ENCODE results near the gene SFTPB.
"Not testable (repeated sequence)": the region's sequence is repeated elsewhere in the genome, so short reads cannot be mapped to it uniquely, and the experiment has no call there.

SFTPB gene

DNA sequence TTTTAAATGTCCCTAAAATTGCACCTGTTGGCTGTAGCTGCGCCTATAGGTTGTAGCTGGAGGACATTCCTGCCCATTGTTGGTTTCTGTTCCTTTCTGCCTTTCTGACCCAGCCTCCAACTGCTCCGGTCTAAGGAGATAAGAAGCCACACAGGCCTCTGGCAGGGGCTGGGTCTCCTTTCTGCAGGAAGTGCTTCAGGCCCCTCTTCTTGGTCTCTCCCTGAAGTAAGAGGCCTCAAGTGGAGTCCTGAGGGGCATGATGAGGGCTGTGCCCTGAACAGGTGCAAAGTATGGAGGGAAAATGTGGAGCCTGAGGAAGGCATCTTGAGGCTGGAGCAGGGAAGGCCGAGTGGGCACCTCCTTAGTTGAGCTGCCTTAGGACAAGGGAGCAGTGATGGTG, 10.4 kb upstream of the SFTPB start:
- in situ Hi-C loops (cut with HindIII; ENCODE audit: low sequenced_read_pairs) = no loop called here

DNA sequence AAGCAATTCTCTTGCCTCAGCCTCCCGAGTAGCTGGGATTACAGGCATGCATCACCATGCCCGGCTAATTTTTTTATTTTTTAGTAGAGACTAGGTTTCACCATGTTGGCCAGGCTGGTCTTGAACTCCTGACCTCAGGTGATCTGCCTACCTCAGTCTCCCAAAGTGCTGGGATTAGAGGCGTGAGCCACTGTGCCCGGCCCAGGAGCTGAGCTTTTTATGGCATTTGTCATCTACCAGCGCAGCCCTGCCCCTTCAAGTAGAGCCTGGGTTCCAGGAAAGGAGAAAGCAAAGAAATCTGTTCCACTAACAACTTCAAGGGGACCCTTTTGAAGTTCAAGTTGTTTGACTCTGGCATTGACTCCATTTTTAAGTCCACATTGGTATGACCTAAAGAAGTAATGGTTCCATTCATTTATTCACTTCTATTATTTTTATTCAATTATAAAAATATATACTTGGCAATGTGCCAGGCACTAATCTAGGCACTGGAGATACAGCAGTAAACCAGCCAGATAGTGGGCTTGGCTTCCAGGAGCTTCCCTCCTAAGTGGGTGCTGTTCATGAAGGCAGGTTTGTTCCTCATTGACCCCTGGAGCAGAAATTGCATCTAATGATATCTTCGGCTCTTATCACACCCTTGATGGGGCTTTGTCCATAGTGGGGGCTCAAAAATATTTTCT, 8.0 kb upstream of the SFTPB start:
- in situ Hi-C loops (cut with HindIII; ENCODE audit: low sequenced_read_pairs) = no loop called here

DNA sequence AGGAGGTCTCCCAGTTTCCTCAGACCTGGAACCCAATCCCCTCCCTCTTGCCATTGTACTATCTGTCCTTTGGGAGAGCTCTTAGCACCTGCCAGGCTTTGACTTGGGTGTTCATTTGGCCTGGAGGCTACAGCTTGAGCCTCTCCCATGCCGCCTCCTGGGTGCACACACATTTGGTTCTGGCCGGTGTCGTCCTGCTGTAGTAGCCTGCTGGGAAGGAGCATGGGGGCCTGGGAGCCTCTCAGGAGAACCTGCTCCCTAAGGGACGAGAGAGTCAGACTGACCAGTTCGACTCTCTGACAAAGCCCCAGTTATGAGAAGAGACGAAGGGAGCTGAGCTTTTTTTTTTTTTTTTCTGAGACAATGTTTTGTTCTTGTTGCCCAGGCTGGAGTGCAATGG, 7.4 kb upstream of the SFTPB start:
- in situ Hi-C loops (cut with HindIII; ENCODE audit: low sequenced_read_pairs) = no loop called here

DNA sequence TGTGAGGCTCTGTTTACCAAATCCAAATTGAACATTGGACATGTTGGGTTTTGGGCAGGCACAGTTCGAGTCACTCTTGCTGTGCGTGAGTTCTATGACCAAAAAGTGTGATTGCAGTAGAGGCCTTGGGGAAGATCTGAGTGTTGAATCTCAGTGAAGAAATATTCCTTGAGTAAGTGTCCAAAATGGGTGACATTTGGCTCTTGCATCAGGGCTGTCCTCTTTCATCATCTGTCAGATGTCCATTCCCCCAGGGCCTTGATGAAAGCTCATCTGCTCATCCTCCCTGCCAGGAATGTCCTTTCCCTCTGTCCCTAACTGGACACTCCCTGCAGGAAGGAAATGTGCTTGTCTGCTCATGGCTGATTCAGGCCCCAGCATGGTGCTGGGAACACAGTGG, 6.4 kb upstream of the SFTPB start:
- in situ Hi-C loops (cut with HindIII; ENCODE audit: low sequenced_read_pairs) = no loop called here

DNA sequence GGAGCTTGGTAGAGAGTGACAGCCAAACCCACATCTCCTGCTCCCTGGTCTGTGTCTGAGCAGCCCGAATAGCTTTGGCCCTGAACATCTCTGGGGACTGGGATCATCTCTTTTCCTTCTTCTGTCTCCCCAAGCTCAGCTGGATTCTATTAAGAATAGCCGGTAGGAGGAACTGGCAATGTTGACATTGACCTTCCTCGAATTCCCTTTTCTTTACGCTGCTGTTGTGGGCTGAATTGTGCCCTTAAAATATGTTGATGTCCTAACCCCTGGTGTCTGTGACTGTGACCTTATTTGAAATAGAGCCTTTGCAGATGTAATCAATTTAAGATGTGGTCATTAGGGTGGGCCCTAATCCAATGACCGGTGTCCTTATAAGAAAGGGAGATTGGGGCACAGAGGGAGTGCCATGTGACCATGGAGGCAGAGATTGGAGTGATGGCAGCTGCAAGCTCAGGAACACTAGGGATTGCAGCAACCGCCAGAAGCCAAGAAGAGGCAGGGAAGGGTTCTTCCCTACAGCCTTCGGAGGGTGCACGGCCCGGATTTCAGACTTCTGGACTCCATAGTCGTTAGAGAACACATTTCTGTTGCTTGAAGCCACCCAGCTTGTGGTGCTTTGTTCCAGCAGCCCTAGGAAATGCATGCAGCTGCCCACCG, 5.8 kb upstream of the SFTPB start:
- in situ Hi-C loops (cut with HindIII; ENCODE audit: low sequenced_read_pairs) = no loop called here

DNA sequence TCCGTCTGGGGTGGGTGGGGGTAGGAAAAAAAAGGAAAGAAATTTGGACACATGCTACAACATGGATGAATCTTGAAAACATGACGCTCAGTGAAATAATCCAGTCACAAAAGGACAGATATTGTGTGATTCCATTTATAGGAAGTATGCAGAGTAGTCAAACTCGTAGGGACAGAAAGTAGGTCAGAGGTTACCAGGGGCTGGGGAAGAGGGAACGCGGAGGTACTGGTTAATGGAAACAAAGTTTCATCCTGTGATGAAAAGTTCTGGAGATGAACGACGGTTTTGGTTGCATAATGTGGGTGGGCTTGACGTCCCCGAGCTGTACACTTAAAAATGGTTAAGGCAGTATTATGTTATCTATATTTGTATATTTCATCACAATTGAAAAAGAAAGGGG, 4.5 kb upstream of the SFTPB start:
- in situ Hi-C loops (cut with HindIII; ENCODE audit: low sequenced_read_pairs) = no loop called here

DNA sequence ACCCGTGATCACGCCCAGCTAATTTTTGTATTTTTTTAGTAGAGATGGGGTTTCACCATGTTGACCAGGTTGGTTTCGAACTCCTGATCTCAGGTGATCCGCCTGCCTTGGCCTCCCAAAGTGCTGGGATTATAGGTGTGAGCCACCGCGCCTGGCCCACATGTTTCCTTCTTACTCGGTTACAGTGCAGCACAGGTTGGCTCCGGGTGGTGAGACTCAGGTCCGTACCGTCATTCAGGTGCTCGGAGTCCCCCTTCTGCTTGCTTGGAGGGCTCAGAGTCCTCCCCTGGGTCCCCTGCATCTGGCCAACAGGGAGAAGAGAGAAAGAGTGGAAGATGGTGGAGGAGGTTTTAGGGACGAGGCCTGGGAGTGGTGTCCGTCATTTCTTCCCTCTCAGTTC, 2.4 kb upstream of the SFTPB start:
- in situ Hi-C loops (cut with HindIII; ENCODE audit: low sequenced_read_pairs) = not testable (repeated sequence)

DNA sequence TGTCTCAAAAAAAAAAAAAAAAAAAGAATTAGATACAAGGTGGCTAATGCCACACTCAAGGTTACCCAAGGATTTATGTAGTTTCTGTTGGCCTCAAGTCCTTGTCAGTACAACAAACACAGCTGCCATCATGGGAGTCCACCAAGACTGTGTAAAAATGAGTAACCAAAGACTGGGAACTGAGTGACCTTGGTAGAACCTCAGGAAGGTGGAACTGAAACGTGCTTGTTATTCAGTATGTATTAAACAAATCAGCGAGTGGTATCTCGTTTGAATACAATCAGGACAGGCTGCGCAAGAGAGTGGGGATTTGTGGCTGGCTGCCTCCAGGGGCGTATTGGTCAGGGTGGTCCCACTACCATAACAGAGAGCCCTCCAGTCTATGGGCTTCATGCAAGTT, 1.6 kb upstream of the SFTPB start:
- in situ Hi-C loops (cut with HindIII; ENCODE audit: low sequenced_read_pairs) = no loop called here

DNA sequence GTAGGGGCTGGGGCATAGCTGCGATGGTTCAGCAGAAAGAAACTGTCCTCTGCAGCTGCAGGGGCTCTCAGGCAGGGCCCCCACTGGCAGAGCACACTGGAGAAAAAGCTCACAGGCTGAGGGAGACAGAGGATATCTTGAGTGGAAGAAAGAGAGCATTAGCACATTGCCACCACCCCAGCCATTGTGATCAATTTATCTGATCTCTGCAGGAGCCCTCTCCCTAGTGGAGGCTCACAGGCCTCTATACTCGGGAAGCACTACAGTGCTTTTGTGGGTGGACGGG, 801 bp upstream of the SFTPB start:
- in situ Hi-C loops (cut with HindIII; ENCODE audit: low sequenced_read_pairs) = no loop called here

DNA sequence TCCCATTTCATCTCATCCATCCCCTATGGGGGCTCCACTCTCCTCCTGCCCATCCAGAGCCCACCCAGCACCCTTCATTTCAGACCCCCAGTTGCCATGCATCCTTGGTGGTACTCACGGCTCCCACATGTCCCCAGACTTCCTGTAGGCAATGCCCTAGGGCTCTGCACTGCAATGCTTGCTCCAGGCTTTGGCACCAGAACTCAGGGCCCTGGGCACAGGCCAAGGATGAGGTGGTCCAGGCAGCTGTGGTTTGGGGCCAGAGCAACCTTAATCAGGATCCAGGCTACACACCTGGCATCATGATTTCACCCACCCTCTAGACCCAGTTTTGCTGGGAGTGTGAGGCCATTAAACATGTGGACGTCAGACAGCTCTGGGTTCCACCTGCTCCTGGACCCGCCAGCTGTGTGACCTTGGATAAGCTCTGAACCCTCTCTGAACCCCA, 414 bp downstream of the SFTPB start:
- in situ Hi-C loops (cut with HindIII; ENCODE audit: low sequenced_read_pairs) = no loop called here

DNA sequence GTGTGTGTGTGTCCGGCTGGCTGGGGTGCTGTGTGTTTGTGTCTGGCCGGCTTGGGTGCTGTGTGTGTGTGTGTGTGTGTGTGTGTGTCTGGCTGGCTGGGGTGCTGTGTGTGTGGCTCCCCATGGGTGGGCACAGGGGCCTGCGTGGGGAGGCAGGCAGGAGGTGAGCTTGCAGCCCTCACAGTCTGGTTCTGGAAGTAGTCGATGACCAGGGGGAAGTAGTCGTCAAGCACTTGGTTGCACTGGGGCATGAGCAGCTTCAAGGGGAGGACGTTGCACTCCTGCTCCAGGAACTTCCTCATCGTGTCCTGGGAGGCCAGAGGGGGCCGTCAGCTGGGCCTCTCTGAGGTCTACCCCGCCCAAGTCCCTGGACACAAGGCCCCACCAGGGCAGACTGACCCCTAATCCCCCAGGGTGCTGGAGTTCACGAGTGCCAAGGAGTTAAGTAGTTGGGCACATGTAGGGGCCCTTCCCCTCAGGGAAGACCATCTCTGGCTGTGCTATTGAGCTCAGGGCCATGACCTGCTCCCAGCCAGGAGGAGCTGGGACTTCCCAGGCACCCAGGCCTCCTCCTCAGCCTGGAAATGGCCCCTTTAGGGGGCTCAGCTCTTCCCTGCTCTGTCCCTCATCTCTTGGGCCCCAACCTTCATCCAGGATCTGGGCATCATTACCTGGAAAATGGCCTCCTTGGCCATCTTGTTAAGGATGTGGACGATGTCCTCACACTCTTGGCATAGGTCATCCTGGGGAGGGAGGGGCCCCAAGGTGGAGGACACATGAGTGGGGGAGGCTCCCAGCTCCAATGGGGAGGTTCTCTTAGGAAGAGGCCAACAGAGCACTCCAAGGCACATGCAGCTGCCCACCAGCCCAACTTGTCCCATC, 1.3 kb downstream of the SFTPB start:
- in situ Hi-C loops (cut with HindIII; ENCODE audit: low sequenced_read_pairs) = no loop called here

DNA sequence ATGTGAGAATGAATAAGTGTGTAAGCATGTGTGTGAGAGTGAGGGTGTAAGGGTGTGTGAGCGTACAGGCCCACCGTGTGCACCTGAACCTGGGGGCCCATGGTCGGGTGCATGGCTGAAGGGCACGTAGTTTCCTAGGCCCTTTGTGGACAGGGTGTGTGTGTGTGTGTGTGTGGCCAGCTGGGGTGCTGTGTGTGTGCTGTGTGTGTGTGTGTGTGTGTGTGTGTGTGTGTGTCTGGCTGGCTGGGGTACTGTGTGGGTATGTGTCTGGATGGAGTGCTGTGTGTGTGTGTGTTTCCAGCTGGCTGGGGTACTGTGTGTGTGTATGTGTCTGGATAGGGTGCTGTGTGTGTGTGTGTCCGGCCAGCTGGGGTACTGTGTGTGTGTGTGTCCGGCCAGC, 2.0 kb downstream of the SFTPB start:
- in situ Hi-C loops (cut with HindIII; ENCODE audit: low sequenced_read_pairs) = no loop called here

DNA sequence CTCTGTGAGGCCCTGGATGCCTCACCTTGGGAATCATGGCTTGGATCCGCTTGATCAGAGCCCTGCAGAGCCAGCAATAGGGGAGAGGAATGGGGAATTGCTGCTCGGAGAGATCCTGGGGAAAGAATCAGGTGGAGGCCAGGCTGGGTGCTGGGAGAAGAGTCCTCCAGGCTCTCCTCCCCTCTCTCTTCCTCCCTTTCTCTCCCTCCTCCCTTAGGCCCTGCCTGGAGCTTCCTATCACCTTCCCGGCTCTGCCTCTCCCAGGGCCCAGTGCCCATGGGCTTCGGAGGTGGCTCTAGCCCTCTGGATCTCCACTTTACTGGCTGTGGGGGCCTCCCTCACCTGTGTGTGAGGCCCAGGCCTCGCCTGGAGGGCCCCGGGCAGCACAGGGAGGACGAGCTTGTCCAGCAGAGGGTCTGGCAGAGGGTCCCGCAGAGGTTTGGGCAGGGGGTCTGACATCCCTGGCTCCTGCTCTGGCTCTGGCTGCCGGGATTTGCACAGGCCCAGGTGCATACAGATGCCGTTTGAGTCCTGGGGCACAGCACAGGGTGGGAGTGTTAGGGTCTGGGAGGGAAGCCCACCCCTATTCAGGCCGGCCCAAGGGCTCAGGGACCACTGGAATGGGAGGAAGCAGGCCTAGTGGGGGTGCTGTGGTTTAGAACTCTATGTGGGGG, 2.6 kb downstream of the SFTPB start:
- in situ Hi-C loops (cut with HindIII; ENCODE audit: low sequenced_read_pairs) = no loop called here

DNA sequence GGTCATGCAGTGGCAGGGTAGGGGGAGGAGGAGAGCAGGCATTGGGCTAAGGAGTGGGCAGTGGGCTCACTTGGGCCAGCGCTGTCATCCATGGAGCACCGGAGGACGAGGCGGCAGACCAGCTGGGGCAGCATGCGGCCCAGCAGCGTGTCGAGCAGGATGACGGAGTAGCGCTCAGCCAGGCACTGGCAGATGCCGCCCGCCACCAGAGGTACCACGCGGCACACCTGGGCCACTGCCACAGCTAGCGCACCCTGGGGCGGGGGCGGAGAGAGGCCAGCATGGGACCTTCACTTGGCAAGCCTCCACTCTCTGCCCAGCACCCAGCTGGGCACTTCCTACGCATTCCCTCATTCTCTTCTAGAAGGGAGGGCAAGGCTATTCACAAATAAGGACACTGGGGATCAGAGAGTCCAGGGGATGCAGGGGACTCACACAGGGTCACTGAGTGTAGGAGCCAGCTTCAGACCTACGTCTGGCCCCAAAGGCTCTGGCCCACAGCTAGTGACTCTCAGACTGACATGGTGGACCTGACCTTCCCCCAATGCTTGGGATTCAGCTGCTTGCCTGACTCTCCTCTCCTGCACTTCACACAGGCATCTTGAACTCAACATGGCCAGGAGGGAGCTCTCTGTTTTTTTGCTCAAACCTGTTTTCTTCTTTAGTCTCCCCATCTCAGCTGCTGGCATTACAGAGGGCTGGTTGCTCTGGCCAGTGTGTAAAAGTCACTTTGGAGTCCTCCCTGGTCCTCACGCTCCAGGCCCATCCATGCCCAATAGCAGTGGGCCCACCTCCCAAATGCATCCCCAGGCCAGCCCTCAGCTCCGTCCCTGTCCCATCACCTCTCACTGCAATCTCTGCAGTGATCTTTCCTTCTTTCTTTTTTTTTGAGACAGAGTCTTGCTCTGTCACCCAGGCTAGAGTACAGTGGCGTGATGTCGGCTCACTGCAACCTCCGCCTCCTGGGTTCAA, 4.1 kb downstream of the SFTPB start:
- in situ Hi-C loops (cut with HindIII; ENCODE audit: low sequenced_read_pairs) = no loop called here

DNA sequence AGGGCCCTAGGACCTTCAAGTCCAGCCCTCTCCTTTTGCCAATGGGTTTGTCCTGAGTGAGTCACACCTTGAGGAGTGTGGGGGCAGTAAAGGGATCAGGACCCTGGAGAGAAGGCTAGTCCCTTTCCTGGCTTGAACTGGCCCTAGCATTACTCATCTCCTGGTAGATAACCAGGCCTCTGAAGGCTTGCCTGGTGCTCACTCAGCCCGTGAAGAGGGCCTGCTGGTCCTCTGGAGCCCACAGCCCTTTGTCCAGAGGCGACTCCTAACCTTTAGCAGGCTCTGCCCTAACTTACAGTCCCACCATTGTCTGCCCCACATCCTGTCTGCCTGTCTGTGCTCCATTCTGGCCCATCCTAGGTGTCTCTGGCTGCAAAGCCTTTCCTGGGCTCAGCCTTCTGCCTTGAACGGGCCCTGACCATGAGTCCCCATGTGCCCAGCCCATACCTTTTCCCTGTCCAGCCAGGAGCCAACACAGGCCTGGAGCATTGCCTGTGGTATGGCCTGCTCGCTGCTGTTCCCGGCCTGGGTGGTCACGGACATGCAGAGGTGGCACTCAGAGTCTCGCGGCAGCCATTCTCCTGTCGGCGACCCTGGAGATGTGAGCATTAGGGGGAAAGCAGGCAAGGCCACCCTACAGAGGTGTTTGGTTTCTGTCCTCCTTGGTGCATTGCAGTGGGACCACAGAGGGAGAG, 5.0 kb downstream of the SFTPB start:
- in situ Hi-C loops (cut with HindIII; ENCODE audit: low sequenced_read_pairs) = no loop called here

DNA sequence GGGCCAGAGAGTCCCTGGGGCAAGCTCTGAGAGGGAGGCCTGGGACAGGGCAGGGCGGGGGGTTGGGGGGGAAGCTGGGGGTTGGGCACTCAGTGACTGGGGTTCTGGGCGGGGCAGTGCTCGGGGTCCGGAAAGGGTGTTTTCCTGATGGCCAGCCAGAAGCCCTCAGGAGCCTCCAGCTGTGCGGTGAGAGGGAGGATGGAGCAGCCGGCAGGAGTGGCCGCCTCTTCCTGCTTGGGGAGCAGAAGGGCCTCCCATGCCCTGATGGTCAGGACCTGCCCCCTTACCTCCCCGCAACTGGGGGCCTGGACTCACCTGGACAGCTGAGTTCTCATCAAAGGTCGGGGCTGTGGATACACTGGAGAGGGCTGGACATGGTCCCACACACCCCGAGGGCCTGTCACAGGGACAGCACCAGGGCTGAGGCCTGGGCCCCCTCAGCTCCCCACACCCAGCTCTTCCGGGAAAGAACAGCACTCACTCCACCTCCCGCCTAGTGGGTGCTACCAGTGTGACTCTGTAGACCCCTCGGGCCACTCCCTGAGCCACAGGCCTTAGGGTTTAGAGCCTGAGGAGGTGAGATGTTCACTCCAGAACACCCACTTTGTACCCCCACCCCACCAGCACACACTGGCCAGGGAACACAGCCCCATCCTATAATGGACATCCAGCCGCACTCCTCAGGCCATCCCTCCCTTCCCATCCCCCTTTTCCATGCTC, 6.7 kb downstream of the SFTPB start:
- in situ Hi-C loops (cut with HindIII; ENCODE audit: low sequenced_read_pairs) = no loop called here

DNA sequence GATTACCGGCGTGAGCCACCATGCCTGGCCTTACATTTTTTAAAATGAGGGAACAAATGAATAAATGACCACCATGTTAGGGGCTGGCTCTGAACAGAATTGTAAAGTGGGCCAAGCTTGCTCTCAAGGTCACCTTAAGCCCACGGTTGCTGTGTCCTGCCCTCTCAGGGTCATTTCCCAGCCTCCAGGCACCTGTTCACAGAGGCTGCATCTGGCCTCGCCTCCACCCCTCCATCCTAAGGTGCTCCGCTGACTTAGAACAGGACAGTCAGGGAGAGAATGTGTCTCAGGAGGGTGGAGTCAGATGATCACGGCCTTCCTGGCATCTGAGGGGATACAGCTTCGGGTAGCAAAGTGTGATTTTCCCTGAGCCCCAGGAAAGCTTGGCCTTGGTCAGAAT, 7.3 kb downstream of the SFTPB start:
- in situ Hi-C loops (cut with HindIII; ENCODE audit: low sequenced_read_pairs) = no loop called here

DNA sequence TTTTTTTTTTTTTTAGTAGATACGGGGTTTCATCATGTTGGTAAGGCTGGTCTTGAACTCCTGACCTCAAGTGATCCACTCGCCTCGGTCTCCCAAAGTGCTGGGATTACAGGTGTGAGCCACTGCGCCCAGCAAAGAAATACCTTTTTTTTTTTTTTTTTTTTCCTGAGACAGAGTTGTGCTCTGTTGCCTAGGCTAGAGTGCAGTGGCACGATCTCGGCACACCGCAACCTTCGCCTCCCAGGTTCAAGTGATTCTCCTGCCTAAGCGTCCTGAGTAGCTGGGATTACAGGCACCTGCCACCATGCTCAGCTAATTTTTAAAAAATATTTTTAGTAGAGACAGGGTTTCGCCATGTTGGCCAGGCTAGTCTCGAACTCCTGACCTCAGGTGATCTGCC, 7.7 kb downstream of the SFTPB start:
- in situ Hi-C loops (cut with HindIII; ENCODE audit: low sequenced_read_pairs) = not testable (repeated sequence)

DNA sequence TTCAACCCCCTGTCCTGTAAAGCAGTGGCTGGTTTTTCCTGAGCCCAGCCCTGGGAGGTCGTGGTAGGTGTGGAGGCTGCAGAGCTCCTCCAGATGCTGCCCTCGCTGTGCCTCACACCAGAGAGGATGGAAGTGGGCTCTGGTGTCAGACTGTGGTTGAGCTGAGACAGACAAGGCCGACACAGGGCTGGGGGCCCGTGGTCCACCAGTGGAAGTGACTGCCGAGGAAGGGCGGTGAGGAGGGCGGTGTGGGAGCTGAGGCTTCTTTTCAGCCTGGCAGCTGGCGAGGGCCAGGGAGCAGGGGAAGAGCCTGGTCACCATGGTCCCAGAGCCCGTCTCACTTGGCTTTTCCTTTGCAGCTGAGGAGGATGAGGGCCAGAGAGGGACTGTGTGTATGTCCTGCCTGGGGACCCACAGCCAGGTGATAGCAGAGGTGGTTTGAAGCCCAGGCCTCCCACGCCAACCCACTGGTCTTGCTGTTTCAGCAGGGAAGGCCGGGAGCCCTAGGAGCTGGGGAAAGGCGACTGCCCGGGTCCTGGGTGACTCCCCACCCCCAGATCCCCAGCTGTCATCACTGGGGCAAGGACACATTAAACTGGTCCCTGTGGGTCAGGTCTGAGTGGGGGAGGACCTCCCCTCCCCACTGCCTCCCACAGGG, 8.5 kb downstream of the SFTPB start:
- in situ Hi-C loops (cut with HindIII; ENCODE audit: low sequenced_read_pairs) = no loop called here

Measured in DLD1 (cell line).